T-helper 2 cell (primary cell): Measurements from ENCODE around the gene AGPAT3.
A peak's percentile ranks its signal among the peaks of the same experiment; 100 is the strongest.

Source experiments
- DNase-seq, 5 experiments: peaks; one replicate each; pipeline versions ENCODE4 v3.0.0 to v3.0.0-alpha.2; 2012 to 2022

Gene AGPAT3

DNA sequence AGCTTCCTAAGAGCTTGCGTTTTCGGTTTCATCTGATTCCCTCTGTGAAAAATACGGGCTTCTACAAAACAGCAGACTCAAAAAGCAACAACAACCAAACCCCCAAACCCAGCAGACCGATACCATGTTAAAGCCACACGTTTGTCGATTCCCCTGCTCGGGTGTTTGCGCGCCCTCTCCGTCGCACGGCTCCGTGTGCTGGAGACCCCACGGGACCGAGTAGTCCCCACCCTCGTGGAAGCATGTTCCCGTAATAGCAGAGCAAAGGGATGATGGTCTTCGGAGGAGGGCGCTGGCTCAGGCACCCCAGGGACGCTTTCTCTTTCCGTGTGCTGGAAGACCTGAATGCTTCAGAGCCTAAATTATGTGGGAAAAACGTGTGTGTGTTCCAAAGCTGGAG, 42.7 kb downstream of the AGPAT3 start:
- no peak for DNase-seq

DNA sequence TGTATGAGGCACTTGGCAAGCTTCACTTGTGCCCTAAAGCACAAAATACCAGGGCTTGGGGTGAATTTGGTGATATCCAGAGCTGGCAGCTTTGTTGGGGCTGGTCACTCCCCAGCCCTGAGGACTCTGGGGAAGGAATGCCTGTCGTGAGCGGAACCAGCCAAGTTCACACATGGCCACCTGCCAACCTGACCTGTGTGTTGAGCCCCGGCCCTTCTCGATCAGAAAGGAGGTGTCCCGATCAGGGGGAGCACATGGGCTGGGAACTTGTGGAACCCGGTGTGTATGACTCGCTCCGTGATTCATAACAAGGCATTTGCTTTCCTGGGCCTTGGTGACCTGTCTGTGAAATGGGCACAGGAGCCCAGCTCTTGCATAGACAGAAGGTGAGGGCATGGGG, 43.1 kb downstream of the AGPAT3 start:
- no peak for DNase-seq

DNA sequence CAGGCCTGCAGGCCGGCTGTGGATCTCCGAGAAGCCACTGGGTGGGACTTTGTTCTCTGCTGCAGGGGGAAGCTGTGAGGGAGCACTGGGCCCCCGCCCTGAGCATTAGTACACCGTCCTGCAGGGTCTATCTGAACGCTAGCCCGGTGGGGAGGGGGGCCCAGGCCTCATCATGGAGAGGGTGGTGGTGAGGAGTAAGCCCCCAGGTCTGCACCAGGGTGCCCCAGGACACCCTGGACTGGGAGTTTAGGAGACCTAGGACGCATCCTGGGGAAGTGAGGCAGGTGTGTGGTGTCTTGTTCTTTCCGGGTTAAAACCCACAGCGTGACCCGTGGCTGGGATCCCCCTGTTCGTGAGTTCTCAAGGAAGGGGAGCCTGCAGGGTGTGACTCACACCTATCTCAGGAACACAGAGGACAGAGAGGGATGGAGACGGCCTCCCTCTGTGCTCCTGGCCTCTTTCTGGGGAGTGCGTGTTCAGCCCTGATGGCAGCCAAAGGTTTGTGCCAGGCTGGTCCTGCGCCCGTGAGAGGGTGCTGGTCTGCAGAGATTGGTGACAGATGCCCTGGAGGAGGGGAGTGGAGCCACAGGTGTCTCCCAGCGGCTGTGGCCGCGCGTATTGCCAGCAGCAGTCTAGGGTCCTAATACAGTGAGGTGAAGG, 44.8 kb downstream of the AGPAT3 start:
- no peak for DNase-seq

DNA sequence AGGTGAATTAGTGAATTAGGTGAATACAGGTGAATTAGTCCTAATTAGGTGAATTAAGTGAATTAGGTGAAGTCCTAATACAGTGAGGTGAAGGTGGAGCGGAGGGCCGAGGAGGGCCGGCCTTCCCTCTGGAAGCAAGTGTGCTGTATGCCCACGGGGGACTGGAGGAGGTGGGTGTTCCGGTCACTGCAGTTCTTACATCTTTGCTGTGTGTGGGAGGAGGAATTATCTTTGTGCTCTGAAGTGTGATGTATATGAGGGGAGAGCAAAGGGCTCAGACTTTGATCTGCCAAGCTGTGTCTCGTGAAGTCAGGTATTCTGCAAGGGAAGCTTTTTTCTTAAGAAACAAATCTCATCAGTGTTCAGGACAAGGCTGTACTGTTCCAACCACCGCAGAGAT, 45.4 kb downstream of the AGPAT3 start:
- no peak for DNase-seq

DNA sequence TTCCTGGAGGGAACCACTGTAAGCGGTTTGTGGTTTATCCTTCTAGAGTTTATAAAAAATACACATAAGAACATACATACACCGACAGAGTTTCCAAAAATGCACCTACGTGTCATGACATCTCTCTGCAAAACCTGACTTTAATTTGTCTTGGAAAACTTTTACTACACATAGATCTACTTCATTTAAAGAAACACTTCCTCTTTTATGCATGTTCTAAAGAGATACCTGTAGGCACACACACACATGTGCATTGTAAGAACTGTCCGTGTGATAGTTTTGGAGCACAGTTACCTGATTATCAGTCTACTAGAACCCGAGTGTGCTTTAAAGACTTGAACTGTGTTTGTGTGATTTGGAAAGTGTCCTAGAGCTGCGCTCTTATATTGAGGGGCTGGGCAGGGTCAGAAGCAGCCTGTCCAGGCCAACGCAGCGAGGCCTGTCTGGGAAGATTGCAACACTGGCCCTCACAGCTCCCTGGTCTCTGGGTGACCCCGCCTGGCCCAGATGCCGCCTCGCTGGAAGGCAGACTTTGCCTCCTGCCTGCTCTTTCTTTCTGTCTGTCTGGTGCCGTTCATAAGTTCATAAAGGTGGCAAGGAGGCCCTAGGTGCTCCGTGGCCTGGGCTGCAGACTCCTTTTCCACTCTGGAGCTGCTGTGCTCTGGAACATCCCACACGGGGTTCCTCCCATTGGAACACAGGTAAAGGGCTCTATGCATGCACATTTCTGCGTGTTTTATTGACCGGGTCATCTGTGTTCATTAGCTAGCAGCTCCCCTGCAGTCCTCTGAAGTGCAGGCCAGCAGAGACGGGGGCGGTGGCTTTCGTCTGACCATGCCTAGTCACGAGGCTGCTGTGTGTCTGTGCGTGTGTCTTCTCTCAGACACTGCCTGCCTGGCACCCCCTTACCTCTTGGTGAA, 46.3 kb downstream of the AGPAT3 start:
- DNase-seq, result no peak

DNA sequence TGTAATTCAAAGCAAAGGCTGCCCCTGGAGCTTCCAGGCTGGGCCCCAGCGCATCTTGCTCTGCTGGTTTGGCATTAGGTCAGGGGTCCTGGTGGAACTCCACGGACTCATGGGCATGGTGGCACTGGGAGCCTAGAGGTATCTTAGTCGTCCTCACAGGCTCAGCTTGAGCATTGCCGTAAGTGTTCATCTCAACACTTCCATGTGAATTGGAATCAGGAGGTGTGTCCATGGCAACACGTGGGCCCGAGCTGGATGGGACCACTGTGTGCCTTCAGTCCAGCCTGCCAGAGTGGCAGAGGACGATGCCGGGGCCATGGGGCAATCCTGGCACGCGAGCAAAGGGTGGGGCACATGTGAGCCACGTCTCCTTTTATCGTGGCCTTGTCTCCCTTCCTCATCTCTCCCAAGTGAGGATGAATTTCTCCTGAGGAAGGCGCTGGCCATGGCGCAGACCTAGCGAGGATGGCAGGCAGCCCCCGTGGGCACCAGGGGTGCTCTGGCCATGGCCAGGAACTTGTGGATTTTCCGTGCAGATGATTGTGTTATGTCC, 47.0 kb downstream of the AGPAT3 start:
- DNase-seq, result no peak

DNA sequence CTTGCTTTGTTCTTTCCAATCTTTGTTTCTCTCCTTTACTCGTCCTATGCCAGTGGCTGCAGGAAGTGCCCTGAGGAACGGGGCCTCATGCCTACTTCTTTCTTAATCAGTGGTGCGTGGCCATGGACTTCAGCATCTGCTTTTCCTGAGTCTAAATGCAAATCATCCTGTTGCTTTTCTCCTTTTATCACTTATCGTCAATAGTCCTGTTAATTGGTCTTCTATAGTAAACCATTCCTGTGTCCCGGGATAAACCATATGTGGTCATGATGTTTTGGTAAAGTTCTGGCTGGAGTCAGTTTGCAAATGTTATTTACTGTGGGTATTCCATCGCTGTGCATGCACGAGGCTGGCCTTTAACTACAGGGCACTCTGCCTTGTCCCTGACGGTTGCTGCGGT, 47.5 kb downstream of the AGPAT3 start:
- no peak for DNase-seq

DNA sequence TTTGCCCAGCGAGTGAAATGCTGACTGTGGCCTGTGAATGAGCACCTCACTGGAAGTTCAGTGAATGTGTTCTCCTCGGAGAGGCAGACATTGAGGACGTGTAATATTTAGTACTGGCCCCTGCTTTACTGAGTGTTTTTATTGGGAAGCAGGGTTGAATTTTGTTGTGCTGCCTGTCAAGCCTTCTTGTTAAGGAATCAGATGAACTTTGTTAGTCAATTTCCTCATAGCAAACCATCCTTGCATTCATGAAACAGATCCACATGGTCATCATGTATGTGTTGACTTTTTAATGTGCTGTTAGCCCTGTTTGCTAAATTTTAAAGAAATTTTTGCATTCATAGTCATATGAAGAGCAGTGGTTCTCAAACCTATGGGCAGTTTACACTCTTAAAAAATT, 47.9 kb downstream of the AGPAT3 start:
- DNase-seq, result no peak

DNA sequence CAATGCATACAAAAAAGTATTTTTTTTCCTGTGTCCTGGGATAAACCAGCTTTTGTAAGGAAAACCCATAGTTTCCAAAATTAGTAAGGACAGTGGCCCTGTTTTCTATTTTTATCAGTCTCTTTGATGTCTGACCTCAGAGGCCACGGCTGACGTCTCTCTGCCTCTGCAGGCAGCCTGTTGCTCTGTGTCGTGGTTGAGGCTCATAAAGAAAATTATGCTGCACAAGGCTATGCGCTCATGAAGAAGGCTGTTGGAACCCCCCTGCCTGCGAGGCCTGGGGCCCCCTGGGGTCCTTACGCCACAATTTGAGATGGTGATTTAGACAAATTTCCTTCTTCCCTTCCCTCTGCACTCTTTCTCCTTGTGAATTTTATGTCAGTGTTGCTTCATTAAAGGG, 48.9 kb downstream of the AGPAT3 start:
- DNase-seq, result peak in 1 of 5 experiments; percentile 54

DNA sequence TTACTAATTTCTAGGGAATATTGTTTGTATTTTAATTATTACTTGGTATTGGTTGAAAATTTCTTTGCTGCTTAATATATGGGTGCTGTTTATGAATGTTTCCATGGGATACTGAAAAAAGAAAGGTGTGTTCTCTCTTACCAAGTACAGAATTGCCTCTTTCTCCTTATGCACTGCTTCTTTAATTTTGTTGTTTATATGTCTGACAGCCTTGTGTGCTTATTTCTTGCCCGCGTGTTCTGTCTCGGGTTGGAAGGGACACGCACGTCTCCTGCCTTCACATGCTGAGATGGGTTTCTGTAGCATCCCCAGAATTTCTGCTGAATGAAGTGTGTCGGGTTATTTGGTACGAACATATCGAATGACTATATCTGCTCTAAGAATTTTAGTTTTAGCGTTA, 51.1 kb downstream of the AGPAT3 start:
- no peak for DNase-seq

DNA sequence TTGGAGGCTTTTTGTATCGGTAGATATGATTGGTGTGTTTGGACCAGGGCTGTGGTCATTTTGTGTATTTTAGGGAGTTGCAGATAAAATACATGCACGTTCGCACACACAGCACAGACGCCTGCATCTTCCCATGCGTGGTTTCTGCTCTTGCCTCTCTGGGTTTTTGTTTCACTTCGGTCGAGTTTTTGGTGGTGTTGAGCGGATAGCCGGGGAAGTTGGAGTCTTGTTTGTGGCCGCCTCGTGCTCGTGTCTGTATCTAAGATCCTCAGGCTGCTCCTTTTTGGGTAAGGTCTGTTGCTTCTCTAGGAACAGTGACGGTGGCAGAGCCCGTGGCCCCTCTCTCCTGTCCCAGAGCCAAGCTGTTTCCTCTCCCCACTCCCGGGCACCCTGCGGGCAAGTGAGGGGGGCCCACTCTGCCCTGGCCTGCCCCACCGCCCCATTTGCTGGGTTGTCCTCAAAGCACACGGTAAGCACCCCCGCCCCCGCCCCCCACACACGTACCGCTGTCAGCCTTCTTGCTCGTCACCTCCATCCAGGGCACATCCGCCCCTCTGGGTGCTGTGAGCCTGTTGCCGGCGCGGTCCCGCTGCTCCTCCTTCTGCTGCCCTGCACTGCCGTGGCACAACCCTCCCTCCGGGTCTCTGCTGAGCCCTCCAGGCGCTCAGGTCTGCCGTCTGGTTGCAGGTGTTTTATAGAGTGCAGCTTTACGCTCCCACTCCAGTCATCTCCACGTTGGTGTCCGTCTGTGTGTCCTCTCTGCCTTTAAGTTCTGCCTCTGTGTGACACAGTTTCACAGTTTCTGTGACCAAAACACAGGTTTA, 51.9 kb downstream of the AGPAT3 start:
- peak; percentile 30 to 86 (median 55) for DNase-seq

DNA sequence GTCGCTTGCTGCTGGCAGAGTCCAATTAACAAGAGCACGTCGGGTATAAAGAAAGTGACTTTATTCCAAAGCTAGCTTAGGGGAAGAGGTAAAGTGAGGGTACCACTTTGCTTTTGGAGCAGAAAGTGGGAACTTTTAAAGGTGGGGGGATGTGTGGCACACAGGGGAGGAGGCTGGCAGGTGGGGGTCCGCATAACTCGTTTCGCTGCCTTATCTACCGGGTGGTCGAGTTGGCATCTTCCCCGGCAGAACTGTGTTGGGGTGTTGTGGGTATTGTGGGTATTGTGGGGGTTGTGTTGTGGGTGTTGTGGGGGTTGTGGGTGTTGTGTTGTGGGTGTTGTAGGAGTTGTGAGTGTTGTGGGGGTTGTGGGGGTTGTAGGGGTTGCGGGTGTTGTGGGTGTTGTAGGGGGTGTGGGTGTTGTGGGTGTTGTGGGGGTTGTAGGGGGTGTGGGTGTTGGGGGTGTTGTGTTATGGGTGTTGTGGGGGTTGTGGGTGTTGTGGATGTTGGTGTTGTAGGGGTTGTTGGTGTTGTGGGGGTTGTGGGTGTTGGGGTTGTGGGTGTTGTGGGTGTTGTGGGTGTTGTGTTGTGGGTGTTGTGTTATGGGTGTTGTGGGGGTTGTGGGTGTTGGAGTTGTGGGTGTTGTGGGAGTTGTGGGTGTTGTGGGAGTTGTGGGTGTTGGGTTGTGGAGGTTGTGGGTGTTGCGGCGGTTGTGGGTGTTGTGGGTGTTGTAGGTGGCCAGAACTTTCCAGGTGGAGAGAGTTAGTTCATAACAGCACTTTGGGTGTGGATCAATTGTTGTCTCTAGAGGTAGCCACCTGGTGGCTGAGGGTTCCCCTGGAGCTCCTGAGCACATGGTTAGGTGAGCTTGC, 52.7 kb downstream of the AGPAT3 start:
- DNase-seq, result peak in 2 of 5 experiments; percentile 4 to 61

DNA sequence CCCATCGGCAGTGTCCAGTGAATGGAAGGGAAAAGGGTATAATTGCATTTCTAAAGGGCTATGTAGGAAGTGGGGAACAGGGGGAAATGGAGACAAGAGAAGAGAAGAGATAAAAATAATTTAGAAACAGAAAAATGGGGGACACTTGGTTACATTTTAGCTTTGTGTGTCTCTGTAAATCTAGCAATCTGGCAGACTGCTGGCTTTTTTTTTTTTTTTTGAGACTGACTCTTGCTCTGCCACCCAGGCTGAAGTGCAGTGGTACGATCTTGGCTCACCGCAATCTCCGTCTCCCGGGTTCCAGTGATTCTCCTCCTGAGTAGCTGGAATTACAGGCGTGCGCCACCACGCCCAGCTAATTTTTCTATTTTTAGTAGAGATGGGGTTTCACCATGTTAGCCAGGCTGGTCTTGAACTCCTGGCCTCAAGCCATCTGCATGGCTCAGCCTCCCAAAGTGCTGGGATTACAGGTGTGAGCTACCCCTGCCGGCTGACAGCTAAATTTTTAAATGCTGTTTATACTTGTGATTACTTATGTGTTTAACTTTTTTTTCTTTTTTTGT, 53.4 kb downstream of the AGPAT3 start:
- DNase-seq, result no peak

DNA sequence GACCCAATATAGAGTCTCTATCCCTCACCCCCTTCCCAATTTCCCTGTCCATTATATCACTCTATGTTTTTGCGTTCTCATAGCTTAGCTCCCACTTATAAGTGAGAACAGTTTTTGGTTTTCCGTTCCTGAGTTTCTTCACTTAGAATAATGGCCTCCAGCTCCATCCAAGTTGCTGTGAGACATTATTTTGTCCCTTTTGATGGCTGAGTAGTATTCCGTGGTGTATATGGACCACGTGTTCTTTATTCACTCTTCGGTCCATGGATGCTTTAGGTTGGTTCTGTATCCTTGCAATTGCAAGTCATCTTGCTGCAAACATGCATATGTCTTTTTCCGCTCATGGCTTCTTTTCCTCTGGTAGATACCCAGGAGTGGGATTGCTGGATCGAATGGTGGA, 54.3 kb downstream of the AGPAT3 start:
- DNase-seq, result no peak

DNA sequence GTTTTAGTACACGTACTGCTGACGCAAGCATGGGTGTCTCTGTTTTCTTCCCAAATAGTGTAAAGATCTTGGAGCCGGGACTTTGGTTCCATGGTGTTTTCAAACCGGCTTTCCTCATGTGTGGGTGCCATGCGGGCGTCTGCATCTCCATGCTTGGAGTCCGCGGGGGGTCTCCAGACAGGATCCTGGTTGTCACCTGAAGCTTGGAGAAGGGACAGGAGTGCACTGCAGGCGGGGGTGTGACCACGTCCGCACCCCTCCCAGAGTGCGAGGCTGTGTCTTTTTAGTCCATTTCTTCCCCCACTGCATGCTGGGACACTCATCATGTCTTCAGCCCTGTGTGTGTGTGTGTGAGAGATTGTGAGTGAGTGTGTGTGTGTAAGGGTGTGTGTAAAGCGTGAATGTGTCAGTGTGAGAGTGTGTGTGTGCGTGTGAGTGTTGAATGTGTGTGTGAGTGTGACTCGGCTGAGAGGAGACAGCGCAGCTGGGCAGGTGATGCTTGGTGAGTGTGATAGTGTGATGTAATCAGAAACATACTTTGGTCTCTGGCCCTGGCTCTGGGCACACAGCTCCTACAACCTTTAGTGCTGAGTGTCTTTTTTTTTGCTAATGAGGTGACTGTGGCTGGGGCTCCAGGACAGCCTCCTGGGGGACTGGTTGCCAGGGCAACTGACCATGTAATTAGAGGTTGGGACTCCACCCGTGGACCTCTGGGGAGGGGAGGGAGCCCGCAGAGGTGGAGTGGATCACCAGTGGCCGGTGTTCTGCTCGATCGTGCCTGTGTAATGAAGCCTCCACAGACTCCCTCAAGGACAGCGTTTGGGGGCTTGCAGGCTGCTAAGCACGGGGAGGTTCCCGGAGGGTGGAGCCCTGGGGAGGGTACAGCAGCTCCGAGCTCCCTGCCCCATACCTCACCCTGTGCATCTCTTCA, 55.1 kb downstream of the AGPAT3 start:
- DNase-seq, result no peak

DNA sequence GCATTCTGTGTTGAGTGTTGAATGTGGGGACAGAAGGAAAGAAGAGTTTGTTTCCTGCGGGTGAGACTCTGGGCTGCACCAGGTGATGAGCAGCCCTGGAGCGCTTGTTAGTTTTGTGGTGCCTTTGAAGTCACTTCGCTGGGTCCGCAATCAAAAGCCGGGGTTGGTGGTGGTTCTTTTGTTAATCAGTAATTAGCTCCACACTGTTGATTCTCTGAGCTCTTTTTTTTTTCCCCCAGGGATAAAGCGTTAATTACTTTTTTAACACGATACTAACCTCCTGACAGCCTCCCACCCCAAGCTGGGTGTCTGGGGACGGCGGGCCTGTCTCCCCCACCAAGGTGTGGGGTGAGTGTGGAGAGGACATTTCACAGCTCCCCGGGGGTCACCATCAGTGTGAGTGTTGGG, 56.6 kb downstream of the AGPAT3 start:
- peak in 3 of 5 experiments; percentile 22 to 55 (median 25) for DNase-seq

DNA sequence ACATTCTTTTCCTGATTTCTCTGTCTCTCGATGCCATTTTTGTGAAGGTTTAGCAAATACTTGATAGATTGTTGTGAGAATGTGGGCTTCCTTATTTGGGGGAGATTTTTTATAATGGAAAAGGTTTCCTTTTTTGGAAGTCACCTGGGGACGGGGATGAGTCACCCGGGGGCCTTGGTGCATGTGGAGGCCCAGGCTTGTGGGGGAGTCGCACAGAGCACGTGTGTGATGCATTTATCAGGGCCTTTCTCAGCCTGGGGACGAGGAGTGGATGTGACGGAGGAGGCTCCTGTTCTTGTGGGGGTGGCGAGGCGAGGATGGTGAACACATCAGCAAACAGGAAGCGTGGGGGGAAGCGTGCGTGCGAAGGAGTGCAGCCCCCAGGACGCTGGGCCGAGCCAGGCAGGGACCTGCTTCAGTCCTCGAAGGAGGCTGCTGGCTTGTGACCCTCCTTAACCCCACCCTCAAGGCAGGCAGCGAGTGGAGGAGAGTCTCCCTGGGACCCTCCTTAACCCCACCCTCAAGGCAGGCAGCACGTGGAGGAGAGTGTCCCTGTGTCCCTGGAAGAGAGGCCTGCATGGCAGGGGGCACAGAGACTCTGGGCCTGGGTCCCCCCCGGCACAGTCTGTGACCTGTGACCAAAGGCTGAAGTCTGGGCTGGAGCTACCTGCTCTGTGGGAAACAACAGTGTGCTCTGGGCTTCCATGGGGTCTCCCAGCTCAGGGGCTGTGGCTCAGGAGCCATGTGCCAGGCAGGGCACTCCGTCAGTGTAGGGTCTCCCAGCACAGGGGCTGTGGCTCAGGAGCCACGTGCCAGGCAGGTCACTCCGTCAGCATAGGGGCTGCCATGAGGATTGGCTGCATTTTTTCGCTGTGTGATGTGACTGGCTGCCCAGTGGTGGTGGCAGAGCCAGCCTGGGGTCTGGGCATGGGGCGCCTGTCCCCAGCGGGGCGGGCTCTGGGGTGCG, 57.2 kb downstream of the AGPAT3 start:
- DNase-seq, result peak in 4 of 5 experiments; percentile 12 to 79 (median 28)

DNA sequence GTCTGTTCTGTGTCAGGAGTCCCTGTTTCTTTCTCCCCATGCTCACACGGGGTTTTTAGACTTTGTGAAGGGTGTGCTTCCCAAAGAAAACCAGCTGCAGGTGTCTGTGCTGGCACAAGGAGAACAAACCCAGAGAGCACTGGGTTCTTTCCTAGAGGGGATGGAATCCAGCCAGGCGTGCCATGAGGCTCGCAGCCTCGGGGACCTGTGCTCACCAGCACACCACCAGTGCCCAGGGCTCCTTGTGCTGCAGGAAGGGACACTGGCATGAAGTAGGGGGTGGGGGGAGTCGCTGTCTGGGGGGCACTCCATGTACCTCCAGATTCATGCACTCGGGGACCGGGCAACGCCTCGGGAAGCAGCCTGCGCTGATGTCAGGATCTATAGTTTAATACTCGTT, 57.9 kb downstream of the AGPAT3 start:
- no peak for DNase-seq

DNA sequence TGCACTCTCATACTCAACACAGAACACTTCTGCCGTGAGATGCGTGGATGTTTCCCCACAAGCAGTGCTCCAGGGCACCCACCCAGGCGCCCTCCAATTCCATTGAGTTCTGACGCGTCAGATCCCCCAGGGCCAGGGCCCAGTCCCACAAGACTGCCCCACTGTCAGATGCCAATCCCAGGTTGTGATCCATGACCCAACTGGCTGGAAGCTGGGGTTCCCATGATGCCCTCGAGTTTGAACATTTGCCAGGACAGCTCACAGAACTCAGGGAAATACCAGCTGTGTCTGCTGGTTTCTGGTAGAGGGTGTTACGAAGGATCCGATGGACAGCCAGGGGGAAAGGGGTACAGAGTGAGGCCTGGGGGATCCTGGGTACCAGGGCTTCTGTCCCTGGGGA, 58.4 kb downstream of the AGPAT3 start:
- DNase-seq, result no peak
